Endothelial cell of umbilical vein (primary cell): ENCODE data around the gene SORCS2. TPM values are rescaled to one million over a fixed set of nuclear protein-coding genes. Genes with fewer than 3 reads are reported as not detected.

Source experiments
- BruUV-seq: library from RNA; stranded (reverse); fragments of 400-500 nt; replicated peaks from 2 replicates; lab custom pipeline; 2021; lab: Mats Ljungman, UMichigan
- CTCF ChIA-PET: fragments of 300-600, 350-600 bp; sonication (Branson Sonifier 250); formaldehyde crosslinking; loops from one replicate; lab custom pipeline; 2021; ENCODE audit warnings: antibody characterized with exemption, inconsistent platforms; lab: Charles Lee
- POLR2A ChIA-PET: fragments of 300-600, 350-600 bp; sonication (Branson Sonifier 250); formaldehyde crosslinking; loops from one replicate; lab custom pipeline; 2021; ENCODE audit warnings: antibody characterized with exemption, inconsistent platforms; lab: Charles Lee
- DNase-seq: peaks from one replicate; pipeline ENCODE4 v3.0.0-alpha.2; 2011; ENCODE audit warnings: low read depth, low spot score
- FAIRE-seq: peaks from 2 replicates; lab custom pipeline; 2011; peaks lifted over from hg19 to GRCh38; lab: Jason Lieb, UNC
- H2AFZ ChIP-seq: 2 replicates; pipeline ENCODE4 v1.6.0; 2012; ENCODE audit warnings: low read depth, low read length, control low read depth, inconsistent platforms
- H3K27ac ChIP-seq: 2 replicates; pipeline ENCODE4 v1.5.1; 2011; ENCODE audit warnings: low read depth, mild to moderate bottlenecking, control low read depth, low read length, moderate library complexity; ENCODE audit not compliant: insufficient read depth
- H3K27me3 ChIP-seq, 2 experiments: 2 replicates each; pipeline versions ENCODE4 v1.6.0 to v1.6.1; 2011; ENCODE audit warnings: low read length in 2 of 2, mixed read lengths in 1 of 2; ENCODE audit not compliant: control insufficient read depth in 2 of 2, insufficient read depth in 2 of 2
- H3K36me3 ChIP-seq, 2 experiments: 2 replicates in 1 of 2; 3 replicates in 1 of 2; pipeline ENCODE4 v1.5.1; 2011; ENCODE audit warnings: low read length in 2 of 2, mild to moderate bottlenecking in 1 of 2, moderate library complexity in 1 of 2; ENCODE audit not compliant: control insufficient read depth in 2 of 2, insufficient read depth in 2 of 2; ENCODE audit errors: extremely low read depth in 1 of 2
- H3K4me1 ChIP-seq: 3 replicates; pipeline ENCODE4 v1.5.1; 2011; ENCODE audit warnings: mild to moderate bottlenecking, low read length; ENCODE audit not compliant: control insufficient read depth, insufficient read depth; ENCODE audit errors: extremely low read depth
- H3K4me2 ChIP-seq: 2 replicates; pipeline ENCODE4 v1.6.1; 2011; ENCODE audit warnings: low read length, control low read depth, mixed read lengths; ENCODE audit not compliant: insufficient read depth
- H3K4me3 ChIP-seq, 3 experiments: fragments of 200-600 bp in 1 of 3; sonication (generic), shearing (Covaris generic) in 1 of 3; replicated peaks in 1 of 3; 2 replicates each; pipeline ENCODE4 v1.5.1; 2011 to 2016; ENCODE audit warnings: control low read depth in 3 of 3, low read length in 3 of 3, mild to moderate bottlenecking in 2 of 3, inconsistent platforms in 1 of 3, low read depth in 1 of 3, moderate library complexity in 1 of 3; ENCODE audit not compliant: insufficient read depth in 1 of 3
- H3K79me2 ChIP-seq: 2 replicates; pipeline ENCODE4 v1.6.0; 2012; ENCODE audit warnings: low read length, inconsistent platforms; ENCODE audit not compliant: control insufficient read depth, insufficient read depth
- H3K9ac ChIP-seq: replicated peaks from 2 replicates; pipeline ENCODE3; 2011; ENCODE audit warnings: low read length, control low read depth; ENCODE audit not compliant: insufficient read depth; ENCODE audit errors: extremely low read depth
- H3K9me1 ChIP-seq: replicated peaks from 3 replicates; pipeline ENCODE4 v1.6.0; 2011; ENCODE audit warnings: mild to moderate bottlenecking, low read length; ENCODE audit not compliant: control insufficient read depth, insufficient read depth; ENCODE audit errors: extremely low read depth
- H3K9me3 ChIP-seq: replicated peaks from 2 replicates; pipeline ENCODE4 v1.5.1; 2012; ENCODE audit warnings: low read length, inconsistent platforms; ENCODE audit not compliant: control insufficient read depth, insufficient read depth
- H4K20me1 ChIP-seq: replicated peaks from 2 replicates; pipeline ENCODE3; 2011; ENCODE audit warnings: mild to moderate bottlenecking, low read length; ENCODE audit not compliant: control insufficient read depth, insufficient read depth; ENCODE audit errors: extremely low read depth
- FOS ChIP-seq: IDR thresholded peaks from 2 replicates; pipeline ENCODE4 v1.6.1; 2011; ENCODE audit warnings: mild to moderate bottlenecking, low read length, moderate library complexity, borderline replicate concordance; ENCODE audit not compliant: insufficient read depth
- JUN ChIP-seq: IDR thresholded peaks from 2 replicates; pipeline ENCODE4 v1.6.1; 2011; ENCODE audit warnings: borderline replicate concordance, low read depth; ENCODE audit not compliant: insufficient read length, insufficient read depth
- POLR2A ChIP-seq: IDR thresholded peaks from 2 replicates; pipeline ENCODE4 v1.6.1; 2012; ENCODE audit warnings: low read depth, mild to moderate bottlenecking, control low read depth, low read length
- dilution Hi-C: fragments of 300-500 bp; cut with MboI; formaldehyde crosslinking; loops from one replicate; pipeline ENCODE4 v1.15.0; 2019; ENCODE audit warnings: low sequenced_read_pairs; ENCODE audit not compliant: extremely low pct_ligation_motif_present
- intact Hi-C: fragments of 100-400 bp; cut with micrococcal nuclease; formaldehyde crosslinking; loops from one replicate; pipeline ENCODE4 v1.10.0; 2022
- polyA plus RNA-seq, 4 experiments: library from polyadenylated mRNA; depleted of rRNA in 3 of 4; stranded (reverse) in 3 of 4; unstranded in 1 of 4; fragments of >200 nt; gene quantifications; 2 replicates each; pipeline versions ENCODE4 v1.2.1 to v1.2.3, GENCODE V29; 2011 to 2012; ENCODE audit warnings: missing spikeins in 1 of 4
- total RNA-seq: library from RNA; stranded (reverse); gene quantifications from 2 replicates; pipeline ENCODE4 v1.2.3, GENCODE V29; 2021
- TF ChIP-seq, protein P1 (sequence below), 2 donors: IDR thresholded peaks; 1 replicate in 1 of 2; 2 replicates in 1 of 2; pipeline ENCODE4 v1.5.1; 2011; ENCODE audit warnings: low read length in 2 of 2, mild to moderate bottlenecking in 2 of 2, moderate library complexity in 2 of 2, control low read depth in 1 of 2, inconsistent platforms in 1 of 2, low read depth in 1 of 2; ENCODE audit not compliant: insufficient read depth in 1 of 2; ENCODE audit errors: extremely low read depth in 1 of 2

Gene SORCS2
- total and polyA plus RNA-seq, 2 donors (not counting 3 experiments of a cell fraction or from before 2014, with no cell fraction given) = not detected

DNA sequence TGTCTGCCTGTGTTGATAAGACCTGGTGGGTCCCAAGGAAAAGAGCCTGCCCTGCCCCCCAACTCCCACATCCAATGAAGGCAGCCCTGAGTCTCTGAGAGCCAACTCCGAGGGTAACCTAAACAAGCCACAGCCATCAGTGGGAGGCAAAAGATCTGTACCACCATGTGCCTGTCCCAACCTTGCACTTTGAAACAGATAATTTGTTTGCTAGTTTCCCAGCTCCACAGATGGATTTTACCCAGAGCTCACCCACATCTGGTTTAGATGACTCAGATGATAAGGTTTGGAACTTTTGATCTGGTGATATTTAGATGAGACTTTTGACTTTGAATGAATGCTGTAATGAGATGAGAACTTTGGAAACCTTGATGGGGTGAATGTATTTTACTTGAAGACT is 488.4 kb downstream of the SORCS2 start:
- no peaks in the 10 kb centered on the region for H3K27me3 ChIP-seq
- TF ChIP-seq, protein P1, sequence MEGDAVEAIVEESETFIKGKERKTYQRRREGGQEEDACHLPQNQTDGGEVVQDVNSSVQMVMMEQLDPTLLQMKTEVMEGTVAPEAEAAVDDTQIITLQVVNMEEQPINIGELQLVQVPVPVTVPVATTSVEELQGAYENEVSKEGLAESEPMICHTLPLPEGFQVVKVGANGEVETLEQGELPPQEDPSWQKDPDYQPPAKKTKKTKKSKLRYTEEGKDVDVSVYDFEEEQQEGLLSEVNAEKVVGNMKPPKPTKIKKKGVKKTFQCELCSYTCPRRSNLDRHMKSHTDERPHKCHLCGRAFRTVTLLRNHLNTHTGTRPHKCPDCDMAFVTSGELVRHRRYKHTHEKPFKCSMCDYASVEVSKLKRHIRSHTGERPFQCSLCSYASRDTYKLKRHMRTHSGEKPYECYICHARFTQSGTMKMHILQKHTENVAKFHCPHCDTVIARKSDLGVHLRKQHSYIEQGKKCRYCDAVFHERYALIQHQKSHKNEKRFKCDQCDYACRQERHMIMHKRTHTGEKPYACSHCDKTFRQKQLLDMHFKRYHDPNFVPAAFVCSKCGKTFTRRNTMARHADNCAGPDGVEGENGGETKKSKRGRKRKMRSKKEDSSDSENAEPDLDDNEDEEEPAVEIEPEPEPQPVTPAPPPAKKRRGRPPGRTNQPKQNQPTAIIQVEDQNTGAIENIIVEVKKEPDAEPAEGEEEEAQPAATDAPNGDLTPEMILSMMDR (IDR thresholded peaks at IDR 0.05; ENCODE audit: extremely low read depth in 1 of 2, insufficient read depth in 1 of 2, low read depth in 1 of 2, low read length in 2 of 2) = no peak
- no peaks in the 10 kb centered on the region for H3K36me3 ChIP-seq
- no peak overlapping the region for H3K9ac ChIP-seq
- H3K4me2 ChIP-seq = no peak overlapping the region
- no peaks in the 10 kb centered on the region for H3K79me2 ChIP-seq
- no peaks in the 10 kb centered on the region for H3K4me1 ChIP-seq
- dilution Hi-C loops (no loop called here), intact Hi-C loops (no loop called here)
- no peak overlapping the region for H3K4me3 ChIP-seq
- ChIA-PET POLR2A (no interaction called here), CTCF (interaction anchor here (1.2 kb wide), 1 partner anchor 11 kb away, joined by 3 read pairs; no protein-coding TSS in a partner anchor)
- no peak overlapping the region for H2AFZ ChIP-seq
- no peak for FAIRE-seq
- no peak for DNase-seq
- no peaks in the 10 kb centered on the region for H4K20me1 ChIP-seq
- no peaks in the 10 kb centered on the region for H3K9me1 ChIP-seq
- no peak overlapping the region for H3K27ac ChIP-seq
- BruUV-seq = no TSS peak
- H3K9me3 ChIP-seq = no peaks in the 10 kb centered on the region

DNA sequence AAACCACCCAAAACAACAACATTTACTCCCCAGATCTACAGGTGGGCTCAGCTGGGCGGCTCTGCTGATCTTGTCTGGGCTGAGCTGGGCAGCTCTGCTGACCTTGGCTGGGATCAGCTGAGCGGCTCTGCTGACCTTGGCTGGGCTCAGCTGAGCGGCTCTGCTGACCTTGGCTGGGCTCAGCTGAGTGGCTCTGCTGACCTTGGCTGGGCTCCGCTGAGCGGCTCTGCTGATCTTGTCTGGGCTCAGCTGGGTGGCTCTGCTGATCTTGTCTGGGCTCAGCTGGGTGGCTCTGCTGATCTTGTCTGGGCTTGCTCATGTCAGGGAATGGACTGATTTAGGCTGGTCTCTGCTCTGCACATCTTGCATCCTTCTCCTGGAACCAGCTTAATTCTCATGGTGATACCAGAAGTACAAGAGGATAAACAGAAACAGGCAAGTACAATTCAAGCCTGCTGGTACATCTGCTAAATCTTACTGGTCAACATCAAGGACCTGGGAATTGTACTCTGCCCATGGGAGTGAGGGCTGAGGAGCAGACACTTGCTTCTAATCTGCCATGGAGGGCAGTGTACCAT is 490.9 kb downstream of the SORCS2 start:
- no peak overlapping the region for H3K27ac ChIP-seq
- no peak overlapping the region for H2AFZ ChIP-seq
- ChIA-PET POLR2A (no interaction called here), CTCF (interaction anchor here (1.4 kb wide), 1 partner anchor 37 kb away, joined by 5 read pairs; no protein-coding TSS in a partner anchor)
- no peak for FAIRE-seq
- no peak for DNase-seq
- intact Hi-C loops (no loop called here), dilution Hi-C loops (no loop called here)
- H3K36me3 ChIP-seq = no peaks in the 10 kb centered on the region
- no peaks in the 10 kb centered on the region for H3K27me3 ChIP-seq
- H3K79me2 ChIP-seq = no peaks in the 10 kb centered on the region
- no peaks in the 10 kb centered on the region for H3K9me3 ChIP-seq
- H4K20me1 ChIP-seq = no peaks in the 10 kb centered on the region
- no TSS peak for BruUV-seq
- H3K4me2 ChIP-seq = no peak overlapping the region
- H3K9me1 ChIP-seq = no peaks in the 10 kb centered on the region
- no peak for TF ChIP-seq FOS
- TF ChIP-seq JUN = no peak
- TF ChIP-seq POLR2A = no peak
- no peak overlapping the region for H3K4me3 ChIP-seq
- no peaks in the 10 kb centered on the region for H3K4me1 ChIP-seq
- H3K9ac ChIP-seq = no peak overlapping the region
